ENCODE measurements around the gene ZAR1L.
"Not testable (repeated sequence)": the region's sequence is repeated elsewhere in the genome, so short reads cannot be mapped to it uniquely, and the experiment has no call there.

ZAR1L gene, protein sequence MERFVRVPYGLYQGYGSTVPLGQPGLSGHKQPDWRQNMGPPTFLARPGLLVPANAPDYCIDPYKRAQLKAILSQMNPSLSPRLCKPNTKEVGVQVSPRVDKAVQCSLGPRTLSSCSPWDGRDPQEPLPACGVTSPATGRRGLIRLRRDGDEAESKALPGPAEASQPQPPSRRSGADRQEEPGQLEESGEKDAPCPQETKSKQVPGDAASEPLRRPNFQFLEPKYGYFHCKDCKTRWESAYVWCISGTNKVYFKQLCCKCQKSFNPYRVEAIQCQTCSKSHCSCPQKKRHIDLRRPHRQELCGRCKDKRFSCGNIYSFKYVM

DNA sequence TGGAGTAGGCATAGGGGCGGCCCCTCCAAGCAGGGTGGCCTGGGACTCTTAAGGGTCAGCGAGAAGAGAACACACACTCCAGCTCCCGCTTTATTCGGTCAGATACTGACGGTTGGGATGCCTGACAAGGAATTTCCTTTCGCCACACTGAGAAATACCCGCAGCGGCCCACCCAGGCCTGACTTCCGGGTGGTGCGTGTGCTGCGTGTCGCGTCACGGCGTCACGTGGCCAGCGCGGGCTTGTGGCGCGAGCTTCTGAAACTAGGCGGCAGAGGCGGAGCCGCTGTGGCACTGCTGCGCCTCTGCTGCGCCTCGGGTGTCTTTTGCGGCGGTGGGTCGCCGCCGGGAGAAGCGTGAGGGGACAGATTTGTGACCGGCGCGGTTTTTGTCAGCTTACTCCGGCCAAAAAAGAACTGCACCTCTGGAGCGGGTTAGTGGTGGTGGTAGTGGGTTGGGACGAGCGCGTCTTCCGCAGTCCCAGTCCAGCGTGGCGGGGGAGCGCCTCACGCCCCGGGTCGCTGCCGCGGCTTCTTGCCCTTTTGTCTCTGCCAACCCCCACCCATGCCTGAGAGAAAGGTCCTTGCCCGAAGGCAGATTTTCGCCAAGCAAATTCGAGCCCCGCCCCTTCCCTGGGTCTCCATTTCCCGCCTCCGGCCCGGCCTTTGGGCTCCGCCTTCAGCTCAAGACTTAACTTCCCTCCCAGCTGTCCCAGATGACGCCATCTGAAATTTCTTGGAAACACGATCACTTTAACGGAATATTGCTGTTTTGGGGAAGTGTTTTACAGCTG lies at the start of gene ZAR1L, which contains the start of gene BRCA2:
ZAR1L (minus strand) TSS at position 126 of the 790 bp plus-strand sequence. CDS start 3,438 bp downstream, outside the sequence.
BRCA2 (plus strand) TSS at position 271 of the 790 bp plus-strand sequence. CDS start 953 bp downstream, outside the sequence.
- DNase-seq (ENCODE audit: low spot score) (peak; percentile 82), ATAC-seq (ENCODE audit: low read depth) (peak; percentile 93)
- TF ChIP-seq, protein P1, sequence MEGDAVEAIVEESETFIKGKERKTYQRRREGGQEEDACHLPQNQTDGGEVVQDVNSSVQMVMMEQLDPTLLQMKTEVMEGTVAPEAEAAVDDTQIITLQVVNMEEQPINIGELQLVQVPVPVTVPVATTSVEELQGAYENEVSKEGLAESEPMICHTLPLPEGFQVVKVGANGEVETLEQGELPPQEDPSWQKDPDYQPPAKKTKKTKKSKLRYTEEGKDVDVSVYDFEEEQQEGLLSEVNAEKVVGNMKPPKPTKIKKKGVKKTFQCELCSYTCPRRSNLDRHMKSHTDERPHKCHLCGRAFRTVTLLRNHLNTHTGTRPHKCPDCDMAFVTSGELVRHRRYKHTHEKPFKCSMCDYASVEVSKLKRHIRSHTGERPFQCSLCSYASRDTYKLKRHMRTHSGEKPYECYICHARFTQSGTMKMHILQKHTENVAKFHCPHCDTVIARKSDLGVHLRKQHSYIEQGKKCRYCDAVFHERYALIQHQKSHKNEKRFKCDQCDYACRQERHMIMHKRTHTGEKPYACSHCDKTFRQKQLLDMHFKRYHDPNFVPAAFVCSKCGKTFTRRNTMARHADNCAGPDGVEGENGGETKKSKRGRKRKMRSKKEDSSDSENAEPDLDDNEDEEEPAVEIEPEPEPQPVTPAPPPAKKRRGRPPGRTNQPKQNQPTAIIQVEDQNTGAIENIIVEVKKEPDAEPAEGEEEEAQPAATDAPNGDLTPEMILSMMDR (IDR thresholded peaks at IDR 0.05; ENCODE audit: poor library complexity, severe bottlenecking), result no peak
- Histone ChIP-seq H3K27ac (ENCODE audit: poor library complexity, severe bottlenecking) (peak within 1 kb of the TSS; percentile 58), H3K36me3 (ENCODE audit: low read depth) (peaks cover 41% of the 10 kb centered on the region), H3K4me1 (ENCODE audit: insufficient read depth, poor library complexity, severe bottlenecking) (peaks cover 9% of the 10 kb centered on the region), H3K4me3 (ENCODE audit: severe bottlenecking) (peak within 1 kb of the TSS; percentile 53), H3K27me3 (ENCODE audit: insufficient read depth, poor library complexity, severe bottlenecking) (no peaks in the 10 kb centered on the region), H3K9me3 (ENCODE audit: severe bottlenecking) (no peaks in the 10 kb centered on the region)

DNA sequence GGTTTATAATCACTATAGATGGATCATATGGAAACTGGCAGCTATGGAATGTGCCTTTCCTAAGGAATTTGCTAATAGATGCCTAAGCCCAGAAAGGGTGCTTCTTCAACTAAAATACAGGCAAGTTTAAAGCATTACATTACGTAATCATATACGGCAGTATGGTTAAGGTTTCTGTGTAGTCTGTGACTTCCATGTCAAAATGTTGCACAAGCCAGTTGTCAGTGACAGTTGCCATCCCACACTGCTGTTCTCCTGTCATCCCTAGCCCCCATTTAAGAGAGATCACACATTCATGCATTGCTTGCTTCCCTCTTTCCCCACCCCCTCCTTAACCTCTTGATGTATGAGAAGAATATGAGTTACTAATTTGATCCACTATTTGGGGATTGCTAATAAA lies 47.4 kb upstream of the ZAR1L start:
- H3K27ac ChIP-seq (ENCODE audit: poor library complexity, severe bottlenecking), result no peak overlapping the region
- TF ChIP-seq, protein P1 (IDR thresholded peaks at IDR 0.05; ENCODE audit: poor library complexity, severe bottlenecking), result no peak
- H3K27me3 ChIP-seq (ENCODE audit: insufficient read depth, poor library complexity, severe bottlenecking), result no peaks in the 10 kb centered on the region
- peaks cover 55% of the 10 kb centered on the region for H3K36me3 ChIP-seq (ENCODE audit: low read depth)
- ATAC-seq (ENCODE audit: low read depth), result no peak
- no peak overlapping the region for H3K4me3 ChIP-seq (ENCODE audit: severe bottlenecking)
- H3K4me1 ChIP-seq (ENCODE audit: insufficient read depth, poor library complexity, severe bottlenecking), result no peaks in the 10 kb centered on the region
- DNase-seq (ENCODE audit: low spot score), result no peak
- no peaks in the 10 kb centered on the region for H3K9me3 ChIP-seq (ENCODE audit: severe bottlenecking)

DNA sequence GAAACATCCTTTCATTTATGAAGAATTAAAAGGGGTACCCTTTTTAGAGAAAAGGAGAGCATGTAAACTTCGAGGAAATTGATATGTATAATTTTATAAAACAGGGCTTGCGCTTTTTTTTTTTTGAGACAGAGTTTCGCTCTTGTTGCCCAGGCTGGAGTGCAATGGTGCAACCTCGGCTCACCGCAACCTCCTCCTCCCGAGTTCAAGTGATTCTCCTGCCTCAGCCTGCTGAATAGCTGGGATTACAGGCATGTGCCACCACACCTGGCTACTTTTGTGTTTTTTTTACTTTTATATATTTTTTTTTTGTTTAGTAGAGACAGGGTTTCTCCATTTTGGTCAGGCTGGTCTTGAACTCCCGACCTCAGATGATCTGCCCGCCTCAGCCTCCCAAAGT lies 40.8 kb upstream of the ZAR1L start:
- DNase-seq (ENCODE audit: low spot score); H3K27ac ChIP-seq (ENCODE audit: poor library complexity, severe bottlenecking); H3K4me1 ChIP-seq (ENCODE audit: insufficient read depth, poor library complexity, severe bottlenecking); H3K4me3 ChIP-seq (ENCODE audit: severe bottlenecking); H3K27me3 ChIP-seq (ENCODE audit: insufficient read depth, poor library complexity, severe bottlenecking); ATAC-seq (ENCODE audit: low read depth); H3K9me3 ChIP-seq (ENCODE audit: severe bottlenecking): not testable (repeated sequence)
- H3K36me3 ChIP-seq (ENCODE audit: low read depth), result peaks cover 58% of the 10 kb centered on the region

DNA sequence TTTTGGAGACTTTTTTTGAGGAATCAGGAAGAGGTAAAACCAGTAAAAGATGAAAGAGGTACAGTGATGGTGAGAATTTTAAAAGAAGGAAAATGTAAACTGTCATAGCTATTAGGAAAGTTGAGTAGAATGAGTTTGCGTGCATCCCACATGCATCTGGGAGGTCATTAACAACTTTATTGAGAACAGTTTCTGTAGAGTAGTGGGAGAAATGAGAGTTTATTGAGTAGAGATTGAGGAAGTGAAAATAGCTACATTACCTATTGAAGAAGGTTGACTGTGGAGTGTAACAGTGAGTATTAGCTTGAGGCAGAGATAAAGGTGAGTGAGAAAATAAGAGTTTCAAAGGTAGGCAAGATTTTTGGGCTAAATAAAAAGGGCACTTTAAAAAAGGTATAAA lies 38.9 kb upstream of the ZAR1L start:
- H3K27me3 ChIP-seq (ENCODE audit: insufficient read depth, poor library complexity, severe bottlenecking), result no peaks in the 10 kb centered on the region
- H3K4me3 ChIP-seq (ENCODE audit: severe bottlenecking), result no peak overlapping the region
- no peak overlapping the region for H3K27ac ChIP-seq (ENCODE audit: poor library complexity, severe bottlenecking)
- ATAC-seq (ENCODE audit: low read depth) (no peak), DNase-seq (ENCODE audit: low spot score) (no peak)
- H3K4me1 ChIP-seq (ENCODE audit: insufficient read depth, poor library complexity, severe bottlenecking), result no peaks in the 10 kb centered on the region
- H3K9me3 ChIP-seq (ENCODE audit: severe bottlenecking), result no peaks in the 10 kb centered on the region
- TF ChIP-seq, protein P1 (IDR thresholded peaks at IDR 0.05; ENCODE audit: poor library complexity, severe bottlenecking), result no peak
- H3K36me3 ChIP-seq (ENCODE audit: low read depth), result peaks cover 59% of the 10 kb centered on the region

DNA sequence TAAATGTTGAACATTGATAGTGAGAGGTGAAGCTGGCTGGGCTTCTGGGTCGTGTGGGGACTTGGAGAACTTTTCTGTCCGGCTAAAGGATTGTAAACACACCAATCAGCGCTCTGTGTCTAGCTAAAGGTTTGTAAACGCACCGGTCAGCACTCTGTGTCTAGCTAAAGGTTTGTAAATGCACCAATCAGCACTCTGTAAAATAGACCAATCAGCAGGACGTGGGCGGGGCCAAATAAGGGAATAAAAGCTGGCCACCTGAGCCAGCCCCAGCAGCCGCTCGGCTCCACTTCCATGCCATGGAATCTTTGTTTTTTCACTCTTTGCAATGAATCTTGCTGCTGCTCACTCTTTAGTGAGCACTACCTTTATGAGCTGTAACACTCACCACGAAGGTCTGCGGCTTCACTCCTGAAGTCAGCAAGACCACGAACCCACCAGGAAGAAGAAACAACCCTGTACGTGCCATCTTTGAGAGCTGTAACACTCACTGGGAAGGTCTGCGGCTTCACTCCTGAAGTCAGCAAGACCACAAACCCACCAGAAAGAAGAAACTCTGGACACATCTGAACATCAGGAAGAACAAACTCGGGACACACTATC lies 35.8 kb upstream of the ZAR1L start:
- not testable (repeated sequence) for H3K9me3 ChIP-seq (ENCODE audit: severe bottlenecking); DNase-seq (ENCODE audit: low spot score)

More for the DNA sequence above, 35.8 kb upstream of the ZAR1L start:
- H3K27me3 ChIP-seq (ENCODE audit: insufficient read depth, poor library complexity, severe bottlenecking); H3K4me3 ChIP-seq (ENCODE audit: severe bottlenecking); H3K27ac ChIP-seq (ENCODE audit: poor library complexity, severe bottlenecking); H3K4me1 ChIP-seq (ENCODE audit: insufficient read depth, poor library complexity, severe bottlenecking); ATAC-seq (ENCODE audit: low read depth): not testable (repeated sequence)
- peaks cover 67% of the 10 kb centered on the region for H3K36me3 ChIP-seq (ENCODE audit: low read depth)

All from RWPE2 (cell line).